ENCODE measurements around the gene KCNK3.

DNA sequence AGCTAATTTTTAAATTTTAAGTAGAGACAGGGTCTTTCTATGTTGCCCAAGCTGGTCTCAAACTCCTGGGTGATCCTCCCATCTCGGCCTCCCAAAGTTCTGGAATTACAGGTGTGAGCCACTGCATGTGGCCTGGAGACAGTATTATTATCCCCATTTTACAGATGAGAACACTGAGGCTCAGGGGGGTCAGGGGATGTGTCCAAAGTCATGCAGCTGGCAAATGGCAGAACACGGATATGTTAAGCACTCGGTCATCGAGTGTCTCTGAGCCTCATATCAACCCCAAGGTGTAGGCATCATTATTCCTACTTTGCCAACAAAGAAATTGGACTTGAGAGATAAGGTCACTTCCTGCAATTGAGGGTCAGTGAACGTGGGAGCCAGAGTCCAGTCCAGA, 12.6 kb downstream of the KCNK3 start:
- TF ChIP-seq, protein P1, sequence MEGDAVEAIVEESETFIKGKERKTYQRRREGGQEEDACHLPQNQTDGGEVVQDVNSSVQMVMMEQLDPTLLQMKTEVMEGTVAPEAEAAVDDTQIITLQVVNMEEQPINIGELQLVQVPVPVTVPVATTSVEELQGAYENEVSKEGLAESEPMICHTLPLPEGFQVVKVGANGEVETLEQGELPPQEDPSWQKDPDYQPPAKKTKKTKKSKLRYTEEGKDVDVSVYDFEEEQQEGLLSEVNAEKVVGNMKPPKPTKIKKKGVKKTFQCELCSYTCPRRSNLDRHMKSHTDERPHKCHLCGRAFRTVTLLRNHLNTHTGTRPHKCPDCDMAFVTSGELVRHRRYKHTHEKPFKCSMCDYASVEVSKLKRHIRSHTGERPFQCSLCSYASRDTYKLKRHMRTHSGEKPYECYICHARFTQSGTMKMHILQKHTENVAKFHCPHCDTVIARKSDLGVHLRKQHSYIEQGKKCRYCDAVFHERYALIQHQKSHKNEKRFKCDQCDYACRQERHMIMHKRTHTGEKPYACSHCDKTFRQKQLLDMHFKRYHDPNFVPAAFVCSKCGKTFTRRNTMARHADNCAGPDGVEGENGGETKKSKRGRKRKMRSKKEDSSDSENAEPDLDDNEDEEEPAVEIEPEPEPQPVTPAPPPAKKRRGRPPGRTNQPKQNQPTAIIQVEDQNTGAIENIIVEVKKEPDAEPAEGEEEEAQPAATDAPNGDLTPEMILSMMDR (IDR thresholded peaks at IDR 0.05; ENCODE audit: low read length) = no peak
- TF ChIP-seq EZH2phosphoT487 (IDR thresholded peaks at IDR 0.05; ENCODE audit: low read length) (no peak), EZH2 (optimal IDR thresholded peaks at IDR 0.05; ENCODE audit: low read depth, low read length) (no peak)
